Measurements from ENCODE around the gene ZMAT5. TPM values are rescaled to one million over a fixed set of nuclear protein-coding genes. Genes with fewer than 3 reads are reported as not detected.

Gene ZMAT5
- total and polyA plus RNA-seq, 9 of the 15 experiments (the other 6 are each of a cell fraction or from before 2014, with no cell fraction given) = 2.0 to 25.2 (median 11.9) TPM

GRCh38 chr22:29772170-29772641, 5.4 kb upstream of the ZMAT5 start:
- Histone ChIP-seq H3K79me2 (ENCODE audit: control insufficient read depth, insufficient read depth, low read length) (peaks cover 22% of the 10 kb centered on the region), H3K9ac (ENCODE audit: insufficient read depth in 1 of 2, low read depth in 2 of 2, low read length in 2 of 2) (no peak overlapping the region), H3K4me3 (no peak overlapping the region), H3K27me3 (ENCODE audit: control insufficient read depth in 2 of 2, insufficient read depth in 2 of 2, low read length in 2 of 2) (no peaks in the 10 kb centered on the region), H3K9me3 (replicated peaks; ENCODE audit: control insufficient read depth, insufficient read depth, low read depth, low read length) (no peaks in the 10 kb centered on the region), H4K20me1 (replicated peaks; ENCODE audit: control insufficient read depth, insufficient read depth, low read length) (no peaks in the 10 kb centered on the region; the same call in 1 of the 2 replicates), H3K4me2 (ENCODE audit: insufficient read depth, low read length) (no peak overlapping the region), H3K36me3 (ENCODE audit: control insufficient read depth, insufficient read depth, low read length) (peaks cover 29% of the 10 kb centered on the region), H3K27ac (ENCODE audit: extremely low read depth, low read depth, low read length) (no peak overlapping the region), H3K9me1 (ENCODE audit: control insufficient read depth, insufficient read depth, low read length) (no peaks in the 10 kb centered on the region), H3K4me1 (replicated peaks in 1 of 2; ENCODE audit: control insufficient read depth in 2 of 2, insufficient read depth in 2 of 2, low read length in 2 of 2) (peaks cover 2 to 3% of the 10 kb centered on the region in 2 experiments; a peak in 2 of 5 replicates), H2AFZ (ENCODE audit: low read depth, low read length) (no peak overlapping the region)
- peak; percentile 84 for FAIRE-seq
- POLR2A ChIA-PET = no interaction called here
- intact Hi-C loops (cut with micrococcal nuclease) (loop anchor here (1.0 kb wide), 1 partner anchor 233 kb away; no protein-coding TSS in a partner anchor), in situ Hi-C loops (cut with MboI) (no loop called here)
- peak; percentile 83 for ATAC-seq
- WGBS (ENCODE audit: insufficient coverage, low coverage, missing lambda C conversion rate) = 9% methylated on average over 2 of the region's 5 CpGs
- DNase-seq (ENCODE audit: extremely low read depth in 1 of 4, low spot score in 3 of 4) = peak in 2 of 4 experiments; percentile 19 to 48
- BruUV-seq (replicated peaks) = no TSS peak
- CTCF ChIA-PET (ENCODE audit: low intra/inter-chr PET ratio) = interaction anchor here (1.2 kb wide), 1 partner anchor 233 kb away, joined by 6 read pairs; no protein-coding TSS in a partner anchor
- TF ChIP-seq ZNF121 (CRISPR knock-in tag; conservative IDR thresholded peaks at IDR 0.05) (peak; percentile 66), RAD21 (CRISPR knock-in tag; conservative IDR thresholded peaks at IDR 0.05 in 1 of 2, IDR thresholded peaks at IDR 0.05 in 1 of 2) (peak in 1 of 2 experiments; percentile 61; a peak in 2 of 4 replicates), RBM25 (IDR thresholded peaks at IDR 0.05; ENCODE audit: low read depth, low read length, severe bottlenecking) (no peak), CTCF (IDR thresholded peaks at IDR 0.05 in 2 of 3, conservative IDR thresholded peaks at IDR 0.05 in 1 of 3; ENCODE audit: insufficient read depth in 2 of 3, low read depth in 1 of 3, low read length in 3 of 3) (peak; percentile 51 to 58 (median 52)), REST (IDR thresholded peaks at IDR 0.05; ENCODE audit: borderline replicate concordance) (peak; percentile 42; the same call in 1 of the 2 replicates), REST (CRISPR knock-in tag; IDR thresholded peaks at IDR 0.05; ENCODE audit: low read depth) (no peak), SMC3 (conservative IDR thresholded peaks at IDR 0.05; ENCODE audit: insufficient read depth, low read depth, low read length) (0 out of 2 replicates have a peak, but pooled peaks have one; percentile 20), NFE2 (IDR thresholded peaks at IDR 0.05; ENCODE audit: low read depth) (peak; percentile 29), ELF4 (CRISPR knock-in tag; IDR thresholded peaks at IDR 0.05) (no peak), FOXO4 (CRISPR knock-in tag; IDR thresholded peaks at IDR 0.05) (no peak)
